PFSK-1 (cell line): ENCODE measurements around the gene TMC1.

Experiments
- FOXP2 ChIP-seq: optimal IDR thresholded peaks from 2 replicates; pipeline ENCODE3; 2011; ENCODE audit warnings: borderline replicate concordance, control low read depth, inconsistent platforms; ENCODE audit not compliant: insufficient read depth; ENCODE audit errors: extremely low read length, extremely low read depth
- POLR2AphosphoS5 ChIP-seq: IDR thresholded peaks from 2 replicates; pipeline ENCODE4 v1.6.1; 2012; ENCODE audit warnings: low read depth, mild to moderate bottlenecking, control low read depth, low read length, moderate library complexity
- REST ChIP-seq, 2 experiments: IDR thresholded peaks; 2 replicates each; pipeline versions ENCODE4 v1.6.1 to v1.8.0; 2011 to 2012; ENCODE audit warnings: low read depth in 2 of 2, low read length in 2 of 2, control low read depth in 1 of 2, inconsistent platforms in 1 of 2, mild to moderate bottlenecking in 1 of 2, moderate library complexity in 1 of 2; ENCODE audit not compliant: insufficient read depth in 1 of 2
- SIN3A ChIP-seq: IDR thresholded peaks from 2 replicates; pipeline ENCODE4 v1.6.1; 2012; ENCODE audit warnings: mild to moderate bottlenecking, low read length, moderate library complexity, borderline replicate concordance; ENCODE audit not compliant: insufficient read depth
- TAF1 ChIP-seq: IDR thresholded peaks from 2 replicates; pipeline ENCODE4 v1.6.1; 2012; ENCODE audit warnings: low read length, control low read depth, borderline replicate concordance; ENCODE audit not compliant: insufficient read depth

GRCh38 chr9:72527801-72528195, 6.4 kb downstream of the TMC1 start:
- TF ChIP-seq TAF1: no peak
- no peak for TF ChIP-seq SIN3A
- no peak for TF ChIP-seq REST (IDR thresholded peaks at IDR 0.05; ENCODE audit: insufficient read depth in 1 of 2, low read depth in 2 of 2, low read length in 2 of 2)
- TF ChIP-seq POLR2AphosphoS5: no peak
- no peak for TF ChIP-seq FOXP2
